ENCODE results near the gene MYLK4. TPM values are rescaled to one million over a fixed set of nuclear protein-coding genes. Genes with fewer than 3 reads are reported as not detected.
A peak's percentile ranks its signal among the peaks of the same experiment; 100 is the strongest.

The MYLK4 gene
- total and polyA plus RNA-seq, 8 donors, result 0.12 to 1.3 (median 0.43) TPM; not detected in 3

DNA sequence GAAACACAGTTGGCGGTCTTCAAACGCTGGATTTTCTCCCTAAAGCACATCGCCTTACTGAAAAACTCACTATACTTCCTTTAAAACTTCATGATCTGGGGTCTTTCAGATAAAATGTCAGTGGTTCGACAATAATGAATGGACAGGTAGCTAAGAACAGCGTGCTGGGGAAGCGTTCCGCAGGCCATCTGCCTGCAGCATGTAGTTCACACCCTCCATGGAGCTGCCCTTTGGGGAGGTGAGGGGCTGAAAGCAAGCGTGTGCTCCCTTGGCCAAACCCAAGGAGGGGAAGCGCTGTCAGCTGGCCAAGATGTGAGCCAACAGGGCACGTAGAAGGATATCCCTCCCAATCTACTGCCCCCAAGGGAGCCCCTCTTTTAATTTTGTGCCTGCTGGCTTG, 20.8 kb downstream of the MYLK4 start:
- no peak overlapping the region for H3K27ac ChIP-seq
- no peak for DNase-seq
- WGBS, 5 donors, result 87 to 96% (median 93%) methylated on average over 10 of the region's 10 CpGs
- intact Hi-C loops (cut with DNase I; ENCODE audit: low total_unique reads), result no loop called here
- TF ChIP-seq, protein P1, sequence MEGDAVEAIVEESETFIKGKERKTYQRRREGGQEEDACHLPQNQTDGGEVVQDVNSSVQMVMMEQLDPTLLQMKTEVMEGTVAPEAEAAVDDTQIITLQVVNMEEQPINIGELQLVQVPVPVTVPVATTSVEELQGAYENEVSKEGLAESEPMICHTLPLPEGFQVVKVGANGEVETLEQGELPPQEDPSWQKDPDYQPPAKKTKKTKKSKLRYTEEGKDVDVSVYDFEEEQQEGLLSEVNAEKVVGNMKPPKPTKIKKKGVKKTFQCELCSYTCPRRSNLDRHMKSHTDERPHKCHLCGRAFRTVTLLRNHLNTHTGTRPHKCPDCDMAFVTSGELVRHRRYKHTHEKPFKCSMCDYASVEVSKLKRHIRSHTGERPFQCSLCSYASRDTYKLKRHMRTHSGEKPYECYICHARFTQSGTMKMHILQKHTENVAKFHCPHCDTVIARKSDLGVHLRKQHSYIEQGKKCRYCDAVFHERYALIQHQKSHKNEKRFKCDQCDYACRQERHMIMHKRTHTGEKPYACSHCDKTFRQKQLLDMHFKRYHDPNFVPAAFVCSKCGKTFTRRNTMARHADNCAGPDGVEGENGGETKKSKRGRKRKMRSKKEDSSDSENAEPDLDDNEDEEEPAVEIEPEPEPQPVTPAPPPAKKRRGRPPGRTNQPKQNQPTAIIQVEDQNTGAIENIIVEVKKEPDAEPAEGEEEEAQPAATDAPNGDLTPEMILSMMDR (IDR thresholded peaks at IDR 0.05), result no peak
- TF ChIP-seq EP300 (IDR thresholded peaks at IDR 0.05) (no peak), POLR2A (IDR thresholded peaks at IDR 0.05) (no peak), POLR2AphosphoS5 (IDR thresholded peaks at IDR 0.05) (no peak)
- H3K27me3 ChIP-seq, result no peaks in the 10 kb centered on the region
- no peak overlapping the region for H3K4me3 ChIP-seq
- H3K4me1 ChIP-seq, result peaks cover 0 to 42% (median 17%) of the 10 kb centered on the region in 4 donors
- H3K36me3 ChIP-seq, result no peaks in the 10 kb centered on the region
- H3K9me3 ChIP-seq, result no peaks in the 10 kb centered on the region

- H3K4me1 ChIP-seq, result peaks cover 0 to 9% (median 2%) of the 10 kb centered on the region in 4 donors
- H3K9me3 ChIP-seq, result no peaks in the 10 kb centered on the region
- H3K27me3 ChIP-seq, result no peaks in the 10 kb centered on the region
- H3K27ac ChIP-seq, result peak overlapping the region in 2 of 5 donors; percentile 11 to 38
- intact Hi-C loops (cut with DNase I; ENCODE audit: low total_unique reads), result no loop called here
- WGBS, 5 donors, result 17 to 33% (median 22%) methylated on average over 8 of the region's 8 CpGs
- TF ChIP-seq EP300 (IDR thresholded peaks at IDR 0.05) (no peak), POLR2AphosphoS5 (IDR thresholded peaks at IDR 0.05) (no peak), POLR2A (IDR thresholded peaks at IDR 0.05) (no peak)
- TF ChIP-seq, protein P1 (IDR thresholded peaks at IDR 0.05), result no peak
- no peaks in the 10 kb centered on the region for H3K36me3 ChIP-seq
- no peak overlapping the region for H3K4me3 ChIP-seq
- peak in 1 of 2 donors; percentile 52 for DNase-seq
Measured at GRCh38 chr6:2725999-2726567, 24.6 kb downstream of the MYLK4 start.

GRCh38 chr6:2725364-2725988, 25.2 kb downstream of the MYLK4 start:
- intact Hi-C loops (cut with DNase I; ENCODE audit: low total_unique reads), result no loop called here
- DNase-seq, result no peak
- H3K9me3 ChIP-seq, result no peaks in the 10 kb centered on the region
- H3K4me1 ChIP-seq, result peaks cover 0 to 9% (median 2%) of the 10 kb centered on the region in 4 donors
- no peak overlapping the region for H3K4me3 ChIP-seq
- H3K36me3 ChIP-seq, result no peaks in the 10 kb centered on the region
- WGBS, 5 donors, result 36 to 62% (median 52%) methylated on average over 8 of the region's 8 CpGs
- peak overlapping the region in 2 of 5 donors; percentile 11 to 38 for H3K27ac ChIP-seq
- TF ChIP-seq EP300 (IDR thresholded peaks at IDR 0.05) (no peak), POLR2AphosphoS5 (IDR thresholded peaks at IDR 0.05) (no peak), POLR2A (IDR thresholded peaks at IDR 0.05) (no peak)
- TF ChIP-seq, protein P1 (IDR thresholded peaks at IDR 0.05), result no peak
- no peaks in the 10 kb centered on the region for H3K27me3 ChIP-seq

DNA sequence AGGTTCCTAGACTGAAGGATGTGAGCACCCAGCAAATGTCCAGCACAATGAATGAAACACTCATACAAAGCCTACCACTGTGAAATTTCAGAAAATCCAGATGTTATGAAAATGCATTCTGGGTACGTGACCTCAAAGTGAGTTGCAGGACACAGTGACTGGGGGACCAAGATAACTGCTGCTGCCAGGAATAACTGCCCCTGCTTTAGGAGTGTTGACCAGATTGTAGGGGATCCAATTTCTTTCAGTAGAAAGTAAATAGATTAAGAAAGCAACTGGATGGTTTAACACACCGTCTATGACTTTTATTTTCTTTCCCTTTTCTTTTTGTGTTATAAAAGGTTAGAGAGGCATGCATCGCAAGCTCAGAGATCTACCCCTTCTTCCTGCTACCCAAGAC, 29.5 kb downstream of the MYLK4 start:
- WGBS, 5 donors, result 85 to 89% (median 87%) methylated on average over 3 of the region's 3 CpGs
- Histone ChIP-seq H3K4me1 (peaks cover 0 to 6% (median 0%) of the 10 kb centered on the region in 4 donors), H3K27me3 (no peaks in the 10 kb centered on the region)

More for the DNA sequence above, 29.5 kb downstream of the MYLK4 start:
- TF ChIP-seq POLR2A (IDR thresholded peaks at IDR 0.05), result no peak
- TF ChIP-seq EP300 (IDR thresholded peaks at IDR 0.05), result no peak
- TF ChIP-seq POLR2AphosphoS5 (IDR thresholded peaks at IDR 0.05), result no peak
- TF ChIP-seq, protein P1 (IDR thresholded peaks at IDR 0.05), result no peak
- Histone ChIP-seq H3K9me3 (no peaks in the 10 kb centered on the region), H3K4me3 (no peak overlapping the region), H3K36me3 (no peaks in the 10 kb centered on the region), H3K27ac (no peak overlapping the region)
- intact Hi-C loops (cut with DNase I; ENCODE audit: low total_unique reads), result no loop called here
- no peak for DNase-seq
